ENCODE measurements around the gene CNOT4. TPM values are rescaled to one million over a fixed set of nuclear protein-coding genes. Genes with fewer than 3 reads are reported as not detected.
A peak's percentile ranks its signal among the peaks of the same experiment; 100 is the strongest.

The CNOT4 gene
- total RNA-seq, 1 donor from 2014 or later, result 25.8 TPM

- intact Hi-C loops (cut with DNase I), result no loop called here
- Histone ChIP-seq H3K4me3 (no peak overlapping the region), H3K9me3 (no peaks in the 10 kb centered on the region), H3K4me1 (no peaks in the 10 kb centered on the region), H3K27me3 (no peaks in the 10 kb centered on the region), H3K36me3 (no peaks in the 10 kb centered on the region), H3K27ac (no peak overlapping the region)
- TF ChIP-seq CTCF (IDR thresholded peaks at IDR 0.05), result no peak
- no peak for ATAC-seq
- no peak for DNase-seq
These were observed 27.6 kb upstream of the CNOT4 start for GRCh38 chr7:135537453-135537852.

GRCh38 chr7:135536150-135536549 is 26.2 kb upstream of the CNOT4 start:
- no peaks in the 10 kb centered on the region for H3K9me3 ChIP-seq
- no peaks in the 10 kb centered on the region for H3K4me1 ChIP-seq
- intact Hi-C loops (cut with DNase I), result no loop called here
- peak; percentile 48 for ATAC-seq
- no peak overlapping the region for H3K4me3 ChIP-seq
- no peaks in the 10 kb centered on the region for H3K27me3 ChIP-seq
- TF ChIP-seq CTCF (IDR thresholded peaks at IDR 0.05), result no peak
- no peak overlapping the region for H3K27ac ChIP-seq
- H3K36me3 ChIP-seq, result no peaks in the 10 kb centered on the region
- no peak for DNase-seq

- H3K9me3 ChIP-seq, result no peaks in the 10 kb centered on the region
- no peaks in the 10 kb centered on the region for H3K4me1 ChIP-seq
- no peak for TF ChIP-seq CTCF (IDR thresholded peaks at IDR 0.05)
- intact Hi-C loops (cut with DNase I), result no loop called here
- no peak overlapping the region for H3K4me3 ChIP-seq
- no peak overlapping the region for H3K27ac ChIP-seq
- no peaks in the 10 kb centered on the region for H3K36me3 ChIP-seq
- ATAC-seq, result no peak
- no peak for DNase-seq
- H3K27me3 ChIP-seq, result no peaks in the 10 kb centered on the region
These were observed 17.1 kb upstream of the CNOT4 start for GRCh38 chr7:135527025-135527424.

GRCh38 chr7:135525426-135525825 is 15.5 kb upstream of the CNOT4 start:
- TF ChIP-seq CTCF (IDR thresholded peaks at IDR 0.05), result no peak
- Histone ChIP-seq H3K36me3 (no peaks in the 10 kb centered on the region), H3K27me3 (no peaks in the 10 kb centered on the region), H3K4me1 (no peaks in the 10 kb centered on the region), H3K4me3 (no peak overlapping the region), H3K9me3 (no peaks in the 10 kb centered on the region), H3K27ac (no peak overlapping the region)
- ATAC-seq (no peak), DNase-seq (no peak)
- intact Hi-C loops (cut with DNase I), result no loop called here

- no peaks in the 10 kb centered on the region for H3K36me3 ChIP-seq
- no peak for TF ChIP-seq CTCF (IDR thresholded peaks at IDR 0.05)
- intact Hi-C loops (cut with DNase I), result no loop called here
- DNase-seq (no peak), ATAC-seq (no peak)
- H3K9me3 ChIP-seq, result no peaks in the 10 kb centered on the region
- H3K4me3 ChIP-seq, result no peak overlapping the region
- H3K4me1 ChIP-seq, result no peaks in the 10 kb centered on the region
- no peak overlapping the region for H3K27ac ChIP-seq
- no peaks in the 10 kb centered on the region for H3K27me3 ChIP-seq
These were observed 13.2 kb upstream of the CNOT4 start for GRCh38 chr7:135523146-135523545.

GRCh38 chr7:135522509-135522908 is 12.6 kb upstream of the CNOT4 start:
- Histone ChIP-seq H3K27me3 (no peaks in the 10 kb centered on the region), H3K36me3 (no peaks in the 10 kb centered on the region), H3K27ac (no peak overlapping the region), H3K4me3 (no peak overlapping the region), H3K4me1 (no peaks in the 10 kb centered on the region), H3K9me3 (no peaks in the 10 kb centered on the region)
- intact Hi-C loops (cut with DNase I), result no loop called here
- ATAC-seq, result no peak
- TF ChIP-seq CTCF (IDR thresholded peaks at IDR 0.05), result no peak
- DNase-seq, result no peak

Measured in upper lobe of right lung (tissue), 1 donor.